Activated naive CD4-positive, alpha-beta T cell treated with anti-CD3 and anti-CD28 coated beads, Interleukin-2, amount 50 U/mL, for 24 hours (primary cell): Measurements from ENCODE around the gene MGAT4B.

ENCODE experiments used
- H3K27ac Mint-ChIP-seq: one replicate; pipeline ENCODE4 v1.8.0; 2021; ENCODE audit warnings: mild to moderate bottlenecking, mixed read lengths
- H3K27me3 Mint-ChIP-seq: one replicate; pipeline ENCODE4 v1.8.0; 2021; ENCODE audit warnings: mixed read lengths
- H3K36me3 Mint-ChIP-seq: one replicate; pipeline ENCODE4 v1.8.0; 2021; ENCODE audit warnings: mixed read lengths
- H3K4me1 Mint-ChIP-seq: one replicate; pipeline ENCODE4 v1.8.0; 2021; ENCODE audit warnings: mixed read lengths
- H3K4me3 Mint-ChIP-seq: one replicate; pipeline ENCODE4 v1.8.0; 2021; ENCODE audit warnings: mild to moderate bottlenecking, mixed read lengths
- H3K9me3 Mint-ChIP-seq: one replicate; pipeline ENCODE4 v1.8.0; 2021; ENCODE audit warnings: mixed read lengths

MGAT4B gene

GRCh38 chr5:179819296-179820126 lies 12.8 kb upstream of the MGAT4B start:
- Mint-ChIP-seq H3K4me1 (peaks cover 44% of the 10 kb centered on the region), H3K27ac (peak overlapping the region; percentile 85), H3K27me3 (no peaks in the 10 kb centered on the region), H3K4me3 (peak overlapping the region; percentile 79), H3K36me3 (peaks cover 4% of the 10 kb centered on the region), H3K9me3 (no peaks in the 10 kb centered on the region)

GRCh38 chr5:179818746-179819295 lies 12.2 kb upstream of the MGAT4B start:
- peaks cover 42% of the 10 kb centered on the region for H3K4me1 Mint-ChIP-seq

GRCh38 chr5:179817890-179818745 lies 11.5 kb upstream of the MGAT4B start:
- Mint-ChIP-seq H3K27ac (no peak overlapping the region), H3K4me3 (peak overlapping the region; percentile 80), H3K36me3 (peaks cover 3% of the 10 kb centered on the region), H3K4me1 (peaks cover 39% of the 10 kb centered on the region), H3K9me3 (no peaks in the 10 kb centered on the region), H3K27me3 (no peaks in the 10 kb centered on the region)

More at GRCh38 chr5:179818746-179819295, 12.2 kb upstream of the MGAT4B start:
- peaks cover 3% of the 10 kb centered on the region for H3K36me3 Mint-ChIP-seq
- no peak overlapping the region for H3K27ac Mint-ChIP-seq
- no peaks in the 10 kb centered on the region for H3K9me3 Mint-ChIP-seq
- peak overlapping the region; percentile 80 for H3K4me3 Mint-ChIP-seq
- H3K27me3 Mint-ChIP-seq, result no peaks in the 10 kb centered on the region

- H3K36me3 Mint-ChIP-seq, result peaks cover 1% of the 10 kb centered on the region
- peak overlapping the region; percentile 42 for H3K4me3 Mint-ChIP-seq
- no peak overlapping the region for H3K27ac Mint-ChIP-seq
- no peaks in the 10 kb centered on the region for H3K9me3 Mint-ChIP-seq
- H3K4me1 Mint-ChIP-seq, result peaks cover 32% of the 10 kb centered on the region
- no peaks in the 10 kb centered on the region for H3K27me3 Mint-ChIP-seq
These were observed 10.8 kb upstream of the MGAT4B start for GRCh38 chr5:179817470-179817840.

- no peak overlapping the region for H3K27ac Mint-ChIP-seq
- peaks cover 27% of the 10 kb centered on the region for H3K4me1 Mint-ChIP-seq
- no peaks in the 10 kb centered on the region for H3K9me3 Mint-ChIP-seq
- no peaks in the 10 kb centered on the region for H3K27me3 Mint-ChIP-seq
- peaks cover 1% of the 10 kb centered on the region for H3K36me3 Mint-ChIP-seq
- peak overlapping the region; percentile 42 for H3K4me3 Mint-ChIP-seq
These were observed 10.3 kb upstream of the MGAT4B start for GRCh38 chr5:179816796-179817469.

- Mint-ChIP-seq H3K27ac (no peak overlapping the region), H3K27me3 (no peaks in the 10 kb centered on the region), H3K36me3 (peaks cover 1% of the 10 kb centered on the region), H3K9me3 (no peaks in the 10 kb centered on the region), H3K4me3 (no peak overlapping the region), H3K4me1 (peaks cover 24% of the 10 kb centered on the region)
These were observed 9.7 kb upstream of the MGAT4B start for GRCh38 chr5:179816401-179816795.

- no peaks in the 10 kb centered on the region for H3K27me3 Mint-ChIP-seq
These were observed 9.0 kb upstream of the MGAT4B start for GRCh38 chr5:179815491-179816249.

GRCh38 chr5:179814090-179814489 lies 7.4 kb upstream of the MGAT4B start:
- no peaks in the 10 kb centered on the region for H3K27me3 Mint-ChIP-seq
- no peak overlapping the region for H3K27ac Mint-ChIP-seq
- no peaks in the 10 kb centered on the region for H3K9me3 Mint-ChIP-seq
- no peak overlapping the region for H3K4me3 Mint-ChIP-seq
- H3K36me3 Mint-ChIP-seq, result peaks cover 1% of the 10 kb centered on the region
- peaks cover 15% of the 10 kb centered on the region for H3K4me1 Mint-ChIP-seq

More at GRCh38 chr5:179815491-179816249, 9.0 kb upstream of the MGAT4B start:
- peaks cover 1% of the 10 kb centered on the region for H3K36me3 Mint-ChIP-seq
- peaks cover 24% of the 10 kb centered on the region for H3K4me1 Mint-ChIP-seq
- no peaks in the 10 kb centered on the region for H3K9me3 Mint-ChIP-seq
- no peak overlapping the region for H3K27ac Mint-ChIP-seq
- peak overlapping the region; percentile 51 for H3K4me3 Mint-ChIP-seq

- H3K4me1 Mint-ChIP-seq, result peaks cover 8% of the 10 kb centered on the region
- H3K27me3 Mint-ChIP-seq, result no peaks in the 10 kb centered on the region
- no peak overlapping the region for H3K4me3 Mint-ChIP-seq
- H3K27ac Mint-ChIP-seq, result no peak overlapping the region
- H3K9me3 Mint-ChIP-seq, result no peaks in the 10 kb centered on the region
- peaks cover 1% of the 10 kb centered on the region for H3K36me3 Mint-ChIP-seq
These were observed 6.4 kb upstream of the MGAT4B start for GRCh38 chr5:179812997-179813607.

- no peak overlapping the region for H3K4me3 Mint-ChIP-seq
- no peaks in the 10 kb centered on the region for H3K9me3 Mint-ChIP-seq
- H3K27ac Mint-ChIP-seq, result no peak overlapping the region
- peaks cover 1% of the 10 kb centered on the region for H3K36me3 Mint-ChIP-seq
- no peaks in the 10 kb centered on the region for H3K27me3 Mint-ChIP-seq
- H3K4me1 Mint-ChIP-seq, result no peaks in the 10 kb centered on the region
These were observed 5.6 kb upstream of the MGAT4B start for GRCh38 chr5:179812135-179812825.

- Mint-ChIP-seq H3K36me3 (no peaks in the 10 kb centered on the region), H3K4me3 (peak overlapping the region; percentile 77), H3K4me1 (peaks cover 29% of the 10 kb centered on the region), H3K27me3 (no peaks in the 10 kb centered on the region), H3K9me3 (no peaks in the 10 kb centered on the region), H3K27ac (no peak overlapping the region)
These were observed 977 bp downstream of the MGAT4B start for GRCh38 chr5:179805529-179806249.

- H3K27ac Mint-ChIP-seq, result peak overlapping the region; percentile 51
- H3K9me3 Mint-ChIP-seq, result no peaks in the 10 kb centered on the region
- H3K4me3 Mint-ChIP-seq, result peak overlapping the region; percentile 77
- H3K4me1 Mint-ChIP-seq, result peaks cover 29% of the 10 kb centered on the region
- H3K36me3 Mint-ChIP-seq, result no peaks in the 10 kb centered on the region
- no peaks in the 10 kb centered on the region for H3K27me3 Mint-ChIP-seq
These were observed 1.6 kb downstream of the MGAT4B start for GRCh38 chr5:179805070-179805528.

GRCh38 chr5:179804555-179804947 lies 2.1 kb downstream of the MGAT4B start:
- Mint-ChIP-seq H3K4me3 (peak overlapping the region; percentile 77), H3K36me3 (no peaks in the 10 kb centered on the region), H3K9me3 (no peaks in the 10 kb centered on the region), H3K27me3 (no peaks in the 10 kb centered on the region), H3K4me1 (peaks cover 29% of the 10 kb centered on the region), H3K27ac (no peak overlapping the region)
